ENCODE measurements around the gene TIPARP.
"Not testable (repeated sequence)": the region's sequence is repeated elsewhere in the genome, so short reads cannot be mapped to it uniquely, and the experiment has no call there.

TIPARP gene

DNA sequence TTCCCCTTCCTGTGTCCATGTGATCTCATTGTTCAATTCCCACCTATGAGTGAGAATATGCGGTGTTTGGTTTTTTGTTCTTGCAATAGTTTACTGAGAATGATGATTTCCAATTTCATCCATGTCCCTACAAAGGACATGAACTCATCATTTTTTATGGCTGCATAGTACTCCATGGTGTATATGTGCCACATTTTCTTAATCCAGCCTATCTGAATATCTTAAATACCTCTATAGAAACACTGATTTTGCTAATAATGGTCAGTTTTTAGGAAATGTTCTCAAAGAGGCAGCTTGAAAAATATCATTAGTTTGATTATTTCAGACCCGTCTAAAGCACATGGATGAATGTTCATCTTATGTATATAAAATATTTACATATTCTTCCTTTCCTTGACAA lies 21.7 kb upstream of the TIPARP start:
- not testable (repeated sequence) for DNase-seq

DNA sequence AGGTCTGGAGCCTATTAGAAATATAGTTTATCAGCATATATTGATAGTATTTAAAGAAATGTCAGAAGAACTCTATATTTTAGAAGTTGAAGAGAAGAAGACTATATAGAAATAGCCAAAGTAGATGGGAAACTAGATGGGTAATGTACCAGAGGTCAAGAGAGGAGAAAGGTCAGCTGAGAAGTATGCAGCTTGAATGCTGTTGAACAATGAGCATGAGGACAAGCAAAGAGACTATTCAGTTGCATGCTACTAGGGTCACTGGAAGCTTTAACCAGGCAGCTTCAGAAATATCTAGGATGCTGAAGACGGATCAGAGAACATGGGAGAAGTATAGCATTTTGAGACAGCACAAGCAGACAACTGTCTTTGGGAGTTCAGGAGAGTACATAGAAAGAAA lies 19.6 kb upstream of the TIPARP start:
- no peak for DNase-seq

- DNase-seq: no peak
Observed at GRCh38 chr3:156655819-156656550, 18.4 kb upstream of the TIPARP start.

DNA sequence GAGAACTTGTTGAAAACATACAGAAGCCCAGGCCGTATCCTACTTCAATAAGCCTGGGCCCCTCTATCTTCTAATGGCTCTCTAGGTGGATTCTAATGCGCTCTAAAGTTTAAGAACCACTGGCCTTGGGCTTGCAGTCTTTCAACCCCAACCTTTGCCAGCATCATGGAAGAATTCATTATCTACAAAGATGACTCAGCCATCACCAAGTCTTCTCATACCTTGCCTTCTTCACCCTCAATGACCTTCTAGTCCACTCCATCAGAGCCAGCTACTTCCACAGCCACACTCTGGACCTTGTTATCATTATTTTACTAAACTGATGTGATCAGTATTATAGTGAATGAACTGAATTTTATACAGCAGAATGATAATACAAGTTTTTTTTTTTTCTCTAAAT lies 16.9 kb upstream of the TIPARP start:
- no peak for DNase-seq

DNA sequence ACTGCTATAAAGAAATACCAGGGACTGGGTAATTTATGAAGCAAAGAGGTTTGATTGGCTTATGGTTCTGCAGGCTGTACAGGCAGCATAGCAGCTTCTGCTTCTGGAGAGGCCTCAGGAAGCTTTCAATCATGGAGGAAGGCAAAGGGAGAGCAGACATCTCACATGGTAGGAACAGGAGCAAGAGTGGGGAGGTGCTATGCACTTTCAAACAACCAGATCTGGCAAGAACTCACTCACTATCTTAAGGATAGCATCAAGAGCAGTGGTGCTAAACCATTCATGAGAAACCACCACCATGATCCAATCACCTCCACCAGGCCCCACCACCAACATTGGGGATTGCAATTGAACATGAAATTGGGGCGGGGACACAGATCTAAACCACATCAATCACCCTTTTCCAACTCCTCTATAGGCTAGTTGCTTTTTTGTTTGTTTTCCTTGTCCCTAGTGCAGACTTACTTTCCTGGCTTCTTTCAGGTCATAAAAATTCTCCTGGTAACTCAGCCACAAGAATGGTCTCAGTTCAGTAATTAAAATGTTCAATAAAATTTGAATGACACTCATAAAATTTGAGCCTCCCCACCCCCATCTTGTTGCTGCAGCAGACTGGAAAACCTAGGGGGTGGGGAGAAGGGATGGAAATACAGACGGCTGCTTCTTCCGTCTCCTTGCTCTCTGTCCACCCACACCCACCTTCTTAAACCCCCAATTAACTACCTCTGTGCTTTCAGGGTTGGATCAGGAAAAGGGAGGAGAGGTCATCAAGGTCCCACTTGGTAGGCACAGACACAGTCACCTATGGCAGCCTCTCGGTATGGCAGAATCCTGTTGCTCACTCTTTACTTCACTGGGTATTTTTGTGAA lies 16.3 kb upstream of the TIPARP start:
- DNase-seq: no peak

- no peak for DNase-seq
Observed at GRCh38 chr3:156658732-156659090, 15.7 kb upstream of the TIPARP start.

DNA sequence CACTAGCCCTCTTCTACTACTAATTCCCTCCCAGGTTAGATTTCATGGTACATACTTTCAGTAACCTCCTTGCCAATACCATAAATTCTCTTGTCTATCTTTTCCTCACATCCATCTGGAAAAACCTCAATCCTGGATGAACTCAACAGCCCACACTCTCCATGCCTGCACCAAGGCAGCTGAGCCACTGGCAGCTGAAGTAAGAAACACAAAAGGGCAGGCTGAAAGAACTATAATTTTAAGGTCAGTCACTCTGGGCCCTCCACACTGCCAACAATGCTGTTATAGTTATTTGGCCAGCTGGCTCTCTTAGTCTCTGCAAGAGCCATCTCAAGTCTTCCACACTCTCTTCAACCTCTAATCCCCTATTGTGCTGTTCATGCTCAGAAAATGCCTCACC lies 15.1 kb upstream of the TIPARP start:
- DNase-seq: no peak

GRCh38 chr3:156661155-156661554 lies 13.2 kb upstream of the TIPARP start:
- no peak for DNase-seq

- no peak for DNase-seq
Observed at GRCh38 chr3:156664011-156664830, 10.2 kb upstream of the TIPARP start.

GRCh38 chr3:156664831-156665178 lies 9.6 kb upstream of the TIPARP start:
- no peak for DNase-seq

GRCh38 chr3:156665291-156665690 lies 9.1 kb upstream of the TIPARP start:
- no peak for DNase-seq

DNA sequence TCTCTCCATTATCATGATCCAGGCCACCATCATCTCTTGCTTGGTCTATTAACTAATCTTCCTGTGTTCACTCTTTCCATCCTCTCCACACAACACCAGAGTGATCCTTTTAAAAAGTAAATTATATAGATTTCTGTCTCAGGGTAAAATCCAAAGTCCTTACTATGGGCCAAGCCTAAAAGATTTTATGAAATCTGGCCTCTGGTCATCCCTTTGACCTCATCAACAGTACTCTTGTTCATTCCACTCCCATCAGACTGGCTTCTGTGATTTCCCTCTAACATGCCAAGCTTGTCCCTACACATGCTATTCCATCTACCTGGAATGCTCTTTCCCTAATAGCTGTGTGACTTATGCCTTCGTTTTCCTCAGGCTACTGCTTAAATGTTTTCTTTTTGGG lies 8.3 kb upstream of the TIPARP start:
- no peak for DNase-seq

DNA sequence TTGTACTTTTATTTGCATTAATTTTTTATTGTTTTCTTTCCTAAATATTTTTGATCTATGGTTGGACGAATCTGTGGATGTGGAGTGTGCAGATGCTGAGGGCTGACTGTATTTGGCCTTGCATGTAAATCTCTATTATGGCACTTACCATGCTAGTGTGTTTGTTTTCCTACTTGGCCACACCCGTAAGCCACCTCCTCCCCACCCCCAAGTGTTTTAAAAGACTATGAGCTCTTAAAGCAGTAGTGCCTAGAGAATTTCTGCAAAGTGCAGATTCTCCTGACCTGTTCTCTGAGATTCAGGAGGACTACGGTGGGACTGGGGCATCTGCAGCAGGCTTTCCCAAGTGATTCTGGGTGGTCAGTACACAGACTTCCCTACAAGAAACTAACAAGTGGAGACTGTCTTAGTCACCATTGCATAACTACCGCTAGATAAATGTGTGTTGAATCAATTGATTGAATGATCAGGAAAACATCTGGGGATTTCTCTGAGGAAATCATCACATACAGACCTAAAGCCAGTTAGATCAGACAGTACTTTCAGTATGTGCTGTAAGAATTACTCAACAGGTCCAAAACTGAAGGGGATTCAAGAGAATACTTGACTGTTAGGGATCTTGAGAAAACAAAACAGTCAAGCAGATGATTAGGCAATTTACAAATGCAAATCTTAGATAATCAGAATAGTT lies 6.2 kb upstream of the TIPARP start:
- DNase-seq: no peak

DNA sequence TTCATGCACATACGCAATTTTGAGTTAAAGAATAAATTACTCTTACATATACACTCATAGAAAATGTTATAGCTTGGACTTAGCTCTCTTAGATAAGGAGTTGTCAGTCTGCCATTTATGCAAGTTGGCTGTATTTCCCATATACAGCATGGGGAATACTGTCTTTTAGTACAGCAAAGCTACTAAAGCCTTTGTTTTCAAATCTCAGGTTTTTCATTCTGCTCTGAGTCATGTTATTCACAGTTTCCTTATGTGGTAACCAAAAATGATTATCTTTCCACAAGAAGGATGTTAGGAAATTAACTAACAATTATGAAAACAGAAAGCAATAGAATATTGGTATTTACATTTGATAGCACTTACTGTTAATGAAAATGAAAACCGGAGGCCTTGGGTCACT lies 4.3 kb upstream of the TIPARP start:
- no peak for DNase-seq

- DNase-seq: no peak
Observed at GRCh38 chr3:156670652-156671051, 3.7 kb upstream of the TIPARP start.

- DNase-seq: no peak
Observed at GRCh38 chr3:156673732-156674045, 701 bp upstream of the TIPARP start.

GRCh38 chr3:156674911-156675829 lies 780 bp downstream of the TIPARP start:
- peak; percentile 26 for DNase-seq

- DNase-seq: peak; percentile 12
Observed at GRCh38 chr3:156675830-156676767, 1.7 kb downstream of the TIPARP start.

DNA sequence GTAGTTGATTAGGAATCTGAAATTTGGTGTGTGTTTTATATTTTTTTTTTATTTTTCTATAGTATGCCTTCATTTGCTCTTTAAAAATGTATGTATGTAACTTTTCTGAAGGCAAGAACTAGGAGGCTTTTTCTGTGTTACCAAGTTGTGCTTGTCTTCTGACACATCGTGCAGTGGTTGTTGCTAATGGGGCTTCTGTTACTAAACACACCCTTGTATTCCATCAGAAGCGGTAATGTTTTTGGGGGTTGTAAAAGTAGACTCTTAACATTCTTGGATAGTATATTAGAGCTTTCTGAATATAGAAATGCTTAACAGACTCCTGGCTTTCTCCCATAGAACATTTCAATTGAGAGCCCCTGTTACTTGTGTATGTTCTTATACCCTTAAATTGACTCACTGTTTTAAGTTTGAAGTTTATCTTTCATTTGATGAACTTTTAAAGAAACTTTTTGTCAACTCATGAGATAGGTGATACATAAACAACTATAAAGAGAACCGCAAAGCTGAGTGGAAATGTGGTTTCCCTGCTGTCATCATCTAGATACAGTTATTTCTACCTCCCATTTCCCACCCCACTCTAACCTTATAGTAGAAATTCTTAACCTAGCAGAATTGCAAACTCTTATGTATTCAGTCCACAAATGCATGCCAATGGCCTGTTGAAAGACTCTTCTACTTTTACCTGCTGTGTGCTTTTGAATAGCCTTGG lies 2.5 kb downstream of the TIPARP start:
- no peak for DNase-seq

GRCh38 chr3:156677536-156677935 lies 3.1 kb downstream of the TIPARP start:
- DNase-seq: no peak

Measured in stimulated activated CD4-positive, alpha-beta T cell treated with anti-CD3 and anti-CD28 coated beads, Interleukin-1b, Interleukin-23, amount 100 ng/mL, for 48 hours (primary cell).